Lung (tissue), 12 donors: ENCODE results near the gene TMEM109. TPM values are rescaled to one million over a fixed set of nuclear protein-coding genes. Genes with fewer than 3 reads are reported as not detected.
A peak's percentile ranks its signal among the peaks of the same experiment; 100 is the strongest.

Experiments
- ATAC-seq: fragments of 200-7000 bp; cut with Tn5 transposase; one replicate; pipeline ENCODE4 v1.9.1; 2020; ENCODE audit warnings: moderate number of reproducible peaks; ENCODE audit not compliant: insufficient read depth, low FRiP score
- DNase-seq, 3 donors: peaks; one replicate each; pipeline ENCODE4 v3.0.0-alpha.2; 2013 to 2017
- H3K27ac ChIP-seq, 2 donors: one replicate each; pipeline ENCODE4 v1.5.1; 2013; ENCODE audit warnings: mild to moderate bottlenecking in 2 of 2, moderate library complexity in 2 of 2, control low read depth in 1 of 2, inconsistent platforms in 1 of 2, low read depth in 1 of 2, low read length in 1 of 2
- H3K27me3 ChIP-seq, 3 donors: one replicate each; pipeline ENCODE4 v1.5.1; 2013; ENCODE audit warnings: low read length in 2 of 3; ENCODE audit not compliant: control insufficient read depth in 3 of 3, insufficient read depth in 3 of 3
- H3K36me3 ChIP-seq, 4 donors: one replicate each; pipeline ENCODE4 v1.5.1; 2013; ENCODE audit warnings: low read length in 4 of 4, mild to moderate bottlenecking in 1 of 4, moderate library complexity in 1 of 4; ENCODE audit not compliant: control insufficient read depth in 4 of 4, insufficient read depth in 4 of 4
- H3K4me1 ChIP-seq, 5 donors: one replicate each; pipeline ENCODE4 v1.5.1; 2013; ENCODE audit warnings: low read length in 5 of 5, mild to moderate bottlenecking in 2 of 5, moderate library complexity in 1 of 5; ENCODE audit not compliant: control insufficient read depth in 5 of 5, insufficient read depth in 5 of 5
- H3K4me3 ChIP-seq: one replicate; pipeline ENCODE4 v1.5.1; 2013; ENCODE audit warnings: mild to moderate bottlenecking, control low read depth, moderate library complexity
- H3K9ac ChIP-seq, 2 donors: one replicate each; pipeline ENCODE4 v1.5.1; 2013; ENCODE audit warnings: low read length in 2 of 2, control low read depth in 1 of 2; ENCODE audit not compliant: insufficient read depth in 1 of 2
- H3K9me3 ChIP-seq, 4 donors: one replicate each; pipeline ENCODE4 v1.5.1; 2013; ENCODE audit warnings: low read length in 3 of 4, mild to moderate bottlenecking in 1 of 4, moderate library complexity in 1 of 4; ENCODE audit not compliant: control insufficient read depth in 4 of 4, insufficient read depth in 3 of 4
- CTCF ChIP-seq: IDR thresholded peaks from 2 replicates; pipeline ENCODE4 v1.5.1; 2012; ENCODE audit warnings: mild to moderate bottlenecking; ENCODE audit errors: control extremely low read depth, extremely low read depth
- WGBS, 2 donors: extraction: QIAGEN DNeasy Blood & Tissue Kit; methylation state at CpG; one replicate each; pipeline ENCODE4 v1.1.7; 2013; 5-methylcytosine and 5-hydroxymethylcytosine counted together
- polyA plus RNA-seq, 2 donors: library from polyadenylated mRNA; stranded (reverse); fragments of 200-250 nt; gene quantifications; one replicate each; pipeline ENCODE4 v1.2.1, GENCODE V29; 2013
- total RNA-seq, 2 donors: library from RNA; depleted of rRNA in 1 of 2; stranded (reverse); fragments of >200 nt in 1 of 2; gene quantifications; one replicate each; pipeline ENCODE4 v1.2.1, GENCODE V29; 2014 to 2021
- donor health status: control.
- donor health status: control.
- donor health status: Bipolar disorder and iron deficiency.
- donor health status: healthy.
- donor health status: DM: yes; HTN: yes; CAD: no.

Gene TMEM109
- total and polyA plus RNA-seq, 4 donors: 69.2 to 128 (median 99.3) TPM

GRCh38 chr11:60912223-60912850, 1.6 kb upstream of the TMEM109 start:
- Histone ChIP-seq H3K36me3 (no peaks in the 10 kb centered on the region), H3K9ac (peak overlapping the region in 1 of 2 donors; percentile 40), H3K4me3 (no peak overlapping the region), H3K27ac (no peak overlapping the region), H3K4me1 (peaks cover 7 to 29% (median 13%) of the 10 kb centered on the region in 5 donors), H3K27me3 (no peaks in the 10 kb centered on the region), H3K9me3 (no peaks in the 10 kb centered on the region)
- no peak for DNase-seq
- no peak for TF ChIP-seq CTCF
- WGBS, 2 donors: 66 to 87% methylated on average over 12 of the region's 12 CpGs
- no peak for ATAC-seq

GRCh38 chr11:60912851-60913528, 968 bp upstream of the TMEM109 start:
- peak overlapping the region; percentile 83 to 93 for H3K27ac ChIP-seq
- DNase-seq (peak in 2 of 3 donors; percentile 44 to 47), ATAC-seq (no peak)
- no peaks in the 10 kb centered on the region for H3K36me3 ChIP-seq
- TF ChIP-seq CTCF: no peak
- H3K4me1 ChIP-seq: peaks cover 7 to 29% (median 13%) of the 10 kb centered on the region in 5 donors
- no peak overlapping the region for H3K4me3 ChIP-seq
- H3K27me3 ChIP-seq: no peaks in the 10 kb centered on the region
- peak overlapping the region in 1 of 2 donors; percentile 94 for H3K9ac ChIP-seq
- 68 to 84% methylated on average over 22 of the region's 22 CpGs for WGBS, 2 donors
- H3K9me3 ChIP-seq: no peaks in the 10 kb centered on the region

- no peaks in the 10 kb centered on the region for H3K9me3 ChIP-seq
- WGBS, 2 donors: 1 to 2% methylated on average over 31 of the region's 31 CpGs
- ATAC-seq (peak; percentile 42), DNase-seq (peak; percentile 40 to 51 (median 51))
- peak overlapping the region; percentile 83 to 93 for H3K27ac ChIP-seq
- H3K36me3 ChIP-seq: peaks cover 0 to 4% (median 2%) of the 10 kb centered on the region in 4 donors
- H3K27me3 ChIP-seq: no peaks in the 10 kb centered on the region
- H3K4me3 ChIP-seq: peak overlapping the region; percentile 81
- no peak for TF ChIP-seq CTCF
- peaks cover 7 to 29% (median 17%) of the 10 kb centered on the region in 5 donors for H3K4me1 ChIP-seq
- peak overlapping the region; percentile 16 to 73 for H3K9ac ChIP-seq
These were observed 782 bp downstream of the TMEM109 start for GRCh38 chr11:60914633-60915247.
